ENCODE measurements around the gene AHNAK.

DNA sequence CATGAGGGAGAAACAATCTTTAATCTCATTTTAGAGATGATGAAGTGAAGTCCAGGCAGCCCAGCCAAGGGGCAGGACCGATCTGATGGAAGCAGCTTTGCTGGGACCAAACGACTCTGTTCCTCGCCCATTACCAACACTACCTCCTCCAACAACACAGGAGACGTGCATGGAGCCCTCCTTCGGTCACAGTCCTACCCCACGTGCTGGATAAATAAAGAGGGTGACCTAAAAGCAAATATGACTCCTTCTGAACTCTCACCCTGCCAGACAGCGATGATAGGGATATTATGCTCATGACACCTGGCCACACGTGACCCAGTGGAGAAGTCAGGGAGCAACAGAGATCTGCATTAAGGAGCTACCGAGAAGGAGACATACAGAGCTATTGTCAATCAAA is 101.8 kb downstream of the AHNAK start:
- TF ChIP-seq RAD21 (IDR thresholded peaks at IDR 0.05; ENCODE audit: low read depth) (no peak), REST (IDR thresholded peaks at IDR 0.05; ENCODE audit: low read depth) (no peak), TCF12 (IDR thresholded peaks at IDR 0.05; ENCODE audit: low read depth) (no peak), NFIC (IDR thresholded peaks at IDR 0.05) (no peak), EP300 (IDR thresholded peaks at IDR 0.05; ENCODE audit: borderline replicate concordance) (no peak), TAF1 (IDR thresholded peaks at IDR 0.05; ENCODE audit: low read depth) (no peak)

Measured in Ishikawa (cell line).